Body of pancreas (tissue), 4 donors: Measurements from ENCODE around the gene NIN. TPM values are rescaled to one million over a fixed set of nuclear protein-coding genes. Genes with fewer than 3 reads are reported as not detected.

Experiments
- ATAC-seq: fragments of 150-250 bp; one replicate; pipeline ENCODE4 v1.9.1; 2016
- DNase-seq, 4 donors: peaks; one replicate each; pipeline ENCODE4 v3.0.0-alpha.2; 2019
- H3K27ac ChIP-seq, 4 donors: fragments of 200-600 bp; sonication (generic); 1 replicate in 3 of 4; 2 replicates in 1 of 4; pipeline versions ENCODE4 v1.5.1 to v1.6.1; 2016 to 2019; ENCODE audit warnings: mild to moderate bottlenecking in 1 of 4, mixed read lengths in 1 of 4, moderate library complexity in 1 of 4
- H3K27me3 ChIP-seq, 2 donors: fragments of 200-600 bp; sonication (generic); one replicate each; pipeline ENCODE4 v1.6.0; 2016; ENCODE audit warnings: mild to moderate bottlenecking in 1 of 2
- H3K36me3 ChIP-seq, 2 donors: fragments of 200-600 bp; sonication (generic); replicated peaks in 1 of 2; 2 replicates each; pipeline ENCODE4 v1.5.1; 2016; ENCODE audit warnings: low read depth in 2 of 2; ENCODE audit not compliant: insufficient read depth in 1 of 2
- H3K4me1 ChIP-seq: fragments of 200-600 bp; sonication (generic); one replicate; pipeline ENCODE4 v1.6.0; 2016
- H3K4me3 ChIP-seq, 2 donors: fragments of 200-600 bp; sonication (generic); 1 replicate in 1 of 2; 2 replicates in 1 of 2; pipeline ENCODE4 v1.5.1; 2016 to 2019
- H3K9me3 ChIP-seq, 3 donors: fragments of 200-600 bp; sonication (generic); 1 replicate in 2 of 3; 2 replicates in 1 of 3; pipeline ENCODE4 v1.5.1; 2016
- CTCF ChIP-seq, 7 experiments: fragments of 450-650 bp in 4 of 7; fragments of 200-600 bp in 3 of 7; sonication (generic) in 3 of 7; IDR thresholded peaks; one replicate each; pipeline ENCODE4 v1.5.1; 2016 to 2019; ENCODE audit warnings: antibody characterized with exemption in 7 of 7
- POLR2A ChIP-seq, 3 donors: fragments of 450-650 bp; IDR thresholded peaks; one replicate each; pipeline ENCODE4 v1.6.1; 2016; ENCODE audit warnings: antibody characterized with exemption in 3 of 3, mild to moderate bottlenecking in 2 of 3
- WGBS, 2 donors: methylation state at CpG; one replicate each; pipeline ENCODE4 v1.1.5; 2017; 5-methylcytosine and 5-hydroxymethylcytosine counted together
- intact Hi-C: fragments of 100-400 bp; cut with DNase I; formaldehyde crosslinking; loops from one replicate; pipeline ENCODE4 v1.15.1; 2023
- total RNA-seq, 2 donors: library from RNA; depleted of rRNA; stranded (reverse); fragments of >200 nt; gene quantifications; one replicate each; pipeline ENCODE4 v1.1.0, GENCODE V29; 2016

The NIN gene
- total RNA-seq, 2 donors from 2014 or later: 6.6 to 16.9 TPM

DNA sequence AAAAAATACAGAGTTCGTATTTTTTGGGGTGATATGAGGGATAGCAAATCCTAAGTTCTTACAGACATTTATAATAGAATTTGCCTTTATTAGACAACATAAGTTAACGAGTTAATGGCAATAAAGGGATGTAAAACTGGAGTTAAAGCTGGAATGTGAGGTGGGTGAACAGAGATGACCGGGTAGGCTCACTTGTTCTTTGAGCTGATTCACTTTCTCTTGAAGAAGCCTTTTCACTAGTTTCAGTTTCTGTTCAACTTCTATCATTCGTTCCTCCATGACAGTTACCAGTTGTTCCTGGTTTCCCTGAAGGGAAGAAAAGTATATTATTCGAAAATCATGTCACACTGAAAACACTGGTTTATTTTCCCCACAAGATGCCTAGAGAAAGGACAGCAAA is 105.2 kb downstream of the NIN start:
- Histone ChIP-seq H3K27ac (no peak overlapping the region), H3K9me3 (no peaks in the 10 kb centered on the region), H3K4me3 (no peak overlapping the region), H3K4me1 (no peaks in the 10 kb centered on the region), H3K27me3 (no peaks in the 10 kb centered on the region), H3K36me3 (peaks cover 0 to 11% of the 10 kb centered on the region in 2 donors)
- TF ChIP-seq POLR2A (IDR thresholded peaks at IDR 0.05) (no peak), CTCF (IDR thresholded peaks at IDR 0.05) (no peak)
- 83 to 85% methylated on average over 5 of the region's 5 CpGs for WGBS, 2 donors
- no peak for DNase-seq
- intact Hi-C loops: no loop called here
- ATAC-seq: no peak

DNA sequence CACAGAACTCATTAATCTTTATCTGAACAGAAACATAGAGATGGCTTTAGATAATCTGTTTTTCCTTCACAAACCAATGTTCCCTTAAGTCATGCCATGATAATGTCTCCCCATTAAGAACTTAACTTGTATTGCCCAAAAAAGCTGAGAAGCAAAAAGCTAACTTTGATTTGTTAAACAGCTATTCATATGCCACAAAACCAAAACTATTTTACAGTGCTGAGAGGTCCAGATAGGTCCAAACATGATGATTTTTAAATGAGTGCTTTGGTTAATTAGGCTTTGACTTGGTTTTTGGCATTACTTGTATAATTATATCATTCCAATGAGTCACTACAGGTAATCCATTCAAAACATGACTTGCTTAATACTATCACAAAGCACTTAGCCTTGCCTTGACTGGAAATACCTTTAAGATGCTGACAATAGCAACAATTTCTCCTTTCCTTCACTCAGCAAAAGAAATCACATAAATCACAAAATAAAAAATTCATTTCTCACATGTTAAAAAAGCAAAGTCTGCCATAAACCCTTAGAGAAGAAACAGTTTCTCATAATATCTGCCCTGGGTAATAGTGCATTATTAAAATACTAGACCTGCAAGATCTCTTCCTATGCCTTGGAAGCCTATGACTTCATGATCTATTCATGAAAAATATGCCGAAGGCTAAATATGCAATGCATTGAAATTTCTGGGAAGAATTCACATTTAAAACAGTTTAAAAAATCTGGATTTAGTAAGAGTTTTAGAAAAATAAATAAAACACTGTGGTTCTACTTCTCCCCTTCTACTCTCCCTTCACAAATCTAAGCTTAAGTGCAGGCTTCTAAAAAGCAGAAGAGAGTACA is 110.8 kb downstream of the NIN start:
- no peaks in the 10 kb centered on the region for H3K9me3 ChIP-seq
- 97 to 98% methylated on average over 1 of the region's 1 CpG for WGBS, 2 donors
- no peak overlapping the region for H3K4me3 ChIP-seq
- intact Hi-C loops: no loop called here
- H3K36me3 ChIP-seq: peaks cover 0 to 4% of the 10 kb centered on the region in 2 donors
- no peak for TF ChIP-seq POLR2A (IDR thresholded peaks at IDR 0.05)
- no peak for TF ChIP-seq CTCF (IDR thresholded peaks at IDR 0.05)
- ATAC-seq (no peak), DNase-seq (no peak)
- H3K27me3 ChIP-seq: no peaks in the 10 kb centered on the region
- no peak overlapping the region for H3K27ac ChIP-seq
- H3K4me1 ChIP-seq: no peaks in the 10 kb centered on the region

- peak in 1 of 4 donors; percentile 19 for DNase-seq
- intact Hi-C loops: no loop called here
- H3K27ac ChIP-seq: no peak overlapping the region
- no peak overlapping the region for H3K4me3 ChIP-seq
- H3K36me3 ChIP-seq: no peaks in the 10 kb centered on the region
- peak; percentile 75 for ATAC-seq
- 28 to 33% methylated on average over 1 of the region's 1 CpG for WGBS, 2 donors
- no peaks in the 10 kb centered on the region for H3K9me3 ChIP-seq
- no peaks in the 10 kb centered on the region for H3K4me1 ChIP-seq
- no peak for TF ChIP-seq CTCF (IDR thresholded peaks at IDR 0.05)
- no peak for TF ChIP-seq POLR2A (IDR thresholded peaks at IDR 0.05)
- H3K27me3 ChIP-seq: no peaks in the 10 kb centered on the region
Measured at GRCh38 chr14:50718949-50719348, 112.0 kb downstream of the NIN start.

DNA sequence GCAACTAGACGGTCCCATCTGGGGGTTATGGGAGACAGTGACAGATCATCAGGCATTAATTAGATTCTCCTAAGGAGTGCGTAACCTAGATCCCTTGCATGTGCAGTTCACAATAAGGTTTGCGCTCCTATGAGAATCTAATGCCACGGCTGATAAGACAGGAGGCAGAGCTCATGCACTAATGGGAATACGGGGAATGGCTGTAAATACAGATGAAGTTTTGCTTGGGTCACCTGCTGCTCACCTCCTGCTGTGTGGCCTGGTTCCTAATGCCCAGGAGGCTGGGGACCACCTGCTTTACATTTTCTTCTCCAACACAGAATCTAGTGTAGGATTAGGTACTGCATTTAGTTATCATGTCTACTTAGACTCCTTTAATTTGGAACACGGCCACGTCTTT is 113.2 kb downstream of the NIN start:
- Histone ChIP-seq H3K36me3 (no peaks in the 10 kb centered on the region), H3K27me3 (no peaks in the 10 kb centered on the region), H3K27ac (no peak overlapping the region), H3K4me3 (no peak overlapping the region), H3K4me1 (no peaks in the 10 kb centered on the region), H3K9me3 (no peaks in the 10 kb centered on the region)
- no peak for DNase-seq
- WGBS, 2 donors: 55 to 62% methylated on average over 7 of the region's 7 CpGs
- intact Hi-C loops: no loop called here
- no peak for TF ChIP-seq CTCF (IDR thresholded peaks at IDR 0.05)
- no peak for TF ChIP-seq POLR2A (IDR thresholded peaks at IDR 0.05)
- no peak for ATAC-seq
